Measurements from ENCODE around the gene DAGLB.

- TF ChIP-seq CTCF (IDR thresholded peaks at IDR 0.05; ENCODE audit: low read depth, low read length, poor library complexity, severe bottlenecking) (no peak), EZH2phosphoT487 (IDR thresholded peaks at IDR 0.05; ENCODE audit: borderline replicate concordance, low read length) (no peak)
Observed at GRCh38 chr7:6482307-6482706, 34.6 kb upstream of the DAGLB start.
